Measurements from ENCODE around the gene WDR31. TPM values are rescaled to one million over a fixed set of nuclear protein-coding genes. Genes with fewer than 3 reads are reported as not detected.
A peak's percentile ranks its signal among the peaks of the same experiment; 100 is the strongest.

Gene WDR31
- total and polyA plus RNA-seq, 2 experiments from 2014 or later: 0.97 to 3.1 TPM

DNA sequence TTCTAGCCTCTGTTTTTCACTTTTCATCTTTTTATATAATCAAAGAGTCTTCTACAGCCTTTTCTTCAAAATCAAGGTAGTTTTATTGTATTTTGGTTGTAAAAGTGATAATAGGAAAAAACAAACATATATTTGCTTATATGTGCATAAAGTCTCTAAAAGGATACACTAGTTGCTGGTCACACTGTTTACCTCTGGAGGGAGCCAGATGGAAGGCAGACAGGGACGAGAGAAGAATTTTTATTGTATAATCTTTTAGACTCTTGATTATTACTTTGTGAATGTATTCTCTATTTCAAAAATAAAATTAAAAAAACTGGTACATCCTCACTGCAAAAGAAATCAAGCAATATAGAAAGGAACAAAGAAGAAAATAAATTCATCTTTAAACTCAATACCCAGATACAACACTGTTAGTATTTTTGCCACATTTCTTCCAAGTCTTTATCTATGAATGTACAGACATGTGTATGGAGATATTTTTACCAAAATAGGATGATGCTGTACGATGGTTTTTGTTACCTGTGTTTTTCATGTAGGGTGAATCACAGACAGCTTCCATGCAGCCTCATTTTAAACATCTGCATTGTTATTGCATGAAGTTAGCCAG lies 30.8 kb downstream of the WDR31 start:
- Histone ChIP-seq H3K9ac (no peak overlapping the region), H3K4me2 (ENCODE audit: unreplicated experiment) (no peak overlapping the region), H3K9me2 (ENCODE audit: insufficient read depth) (no peaks in the 10 kb centered on the region), H3K79me2 (ENCODE audit: insufficient read depth) (no peaks in the 10 kb centered on the region), H3K36me3 (ENCODE audit: low read depth) (no peaks in the 10 kb centered on the region), H3K27ac (no peak overlapping the region), H3K4me1 (ENCODE audit: insufficient read depth) (no peaks in the 10 kb centered on the region), H3K4me3 (no peak overlapping the region), H3K27me3 (replicated peaks; ENCODE audit: insufficient read depth) (no peaks in the 10 kb centered on the region), H4K20me1 (ENCODE audit: insufficient read depth) (no peaks in the 10 kb centered on the region), H3F3A (ENCODE audit: insufficient read depth) (0 out of 2 replicates have a peak, but pooled peaks cover 5% of the 10 kb centered on the region), H2AFZ (no peak overlapping the region), H3K9me3 (ENCODE audit: low read depth) (no peaks in the 10 kb centered on the region)
- in situ Hi-C loops (cut with MboI): no loop called here
- DNase-seq: peak; percentile 72
- WGBS, 2 experiments (ENCODE audit: low coverage in 1 of 2, low lambda C conversion rate in 2 of 2, missing lambda C conversion rate in 2 of 2): 2 to 3% methylated on average over 2 of the region's 2 CpGs
- TF ChIP-seq EZH2 (IDR thresholded peaks at IDR 0.05; ENCODE audit: insufficient read depth, poor library complexity, severe bottlenecking) (no peak), EZH2phosphoT487 (IDR thresholded peaks at IDR 0.05; ENCODE audit: insufficient read depth, low read depth) (no peak)

DNA sequence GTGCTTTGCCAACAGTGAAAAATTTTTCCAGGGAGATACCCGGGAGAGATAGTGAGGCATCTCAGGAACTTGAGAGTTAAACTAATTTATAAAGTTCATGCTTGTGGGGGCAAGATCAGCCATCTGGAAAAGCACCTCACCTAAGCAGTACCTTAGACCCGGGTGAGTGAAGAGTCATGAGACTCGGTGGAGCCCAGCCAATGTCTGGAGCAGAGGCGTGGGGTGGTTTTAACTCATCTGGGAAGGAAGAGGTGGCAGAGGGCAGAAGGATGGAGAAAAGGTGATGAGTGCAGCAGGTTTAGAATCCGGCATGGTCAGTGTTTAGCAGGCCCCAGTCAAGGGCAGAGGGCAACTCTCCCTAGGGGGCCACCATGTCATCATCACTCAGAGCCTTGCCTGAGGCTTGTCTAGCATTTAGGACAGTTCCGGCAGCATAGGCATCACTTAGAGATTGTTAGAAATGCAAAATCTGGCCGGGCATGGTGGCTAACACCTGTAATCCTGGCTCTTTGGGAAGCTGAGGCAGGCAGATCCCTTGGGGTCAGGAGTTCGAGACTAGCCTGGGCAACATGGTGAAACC lies 32.6 kb downstream of the WDR31 start:
- Histone ChIP-seq H3F3A (ENCODE audit: insufficient read depth) (0 out of 2 replicates have a peak, but pooled peaks cover 5% of the 10 kb centered on the region), H3K27ac (no peak overlapping the region), H2AFZ (no peak overlapping the region), H3K4me2 (ENCODE audit: unreplicated experiment) (no peak overlapping the region), H3K79me2 (ENCODE audit: insufficient read depth) (no peaks in the 10 kb centered on the region), H3K36me3 (ENCODE audit: low read depth) (no peaks in the 10 kb centered on the region), H3K27me3 (replicated peaks; ENCODE audit: insufficient read depth) (no peaks in the 10 kb centered on the region), H3K4me1 (ENCODE audit: insufficient read depth) (no peaks in the 10 kb centered on the region), H4K20me1 (ENCODE audit: insufficient read depth) (no peaks in the 10 kb centered on the region), H3K9me3 (ENCODE audit: low read depth) (no peaks in the 10 kb centered on the region), H3K9ac (no peak overlapping the region), H3K4me3 (no peak overlapping the region), H3K9me2 (ENCODE audit: insufficient read depth) (no peaks in the 10 kb centered on the region)
- 43 to 45% methylated on average over 8 of the region's 8 CpGs for WGBS, 2 experiments (ENCODE audit: low coverage in 1 of 2, low lambda C conversion rate in 2 of 2, missing lambda C conversion rate in 2 of 2)
- no peak for TF ChIP-seq EZH2phosphoT487 (IDR thresholded peaks at IDR 0.05; ENCODE audit: insufficient read depth, low read depth)
- no peak for TF ChIP-seq EZH2 (IDR thresholded peaks at IDR 0.05; ENCODE audit: insufficient read depth, poor library complexity, severe bottlenecking)
- no peak for DNase-seq
- in situ Hi-C loops (cut with MboI): no loop called here

DNA sequence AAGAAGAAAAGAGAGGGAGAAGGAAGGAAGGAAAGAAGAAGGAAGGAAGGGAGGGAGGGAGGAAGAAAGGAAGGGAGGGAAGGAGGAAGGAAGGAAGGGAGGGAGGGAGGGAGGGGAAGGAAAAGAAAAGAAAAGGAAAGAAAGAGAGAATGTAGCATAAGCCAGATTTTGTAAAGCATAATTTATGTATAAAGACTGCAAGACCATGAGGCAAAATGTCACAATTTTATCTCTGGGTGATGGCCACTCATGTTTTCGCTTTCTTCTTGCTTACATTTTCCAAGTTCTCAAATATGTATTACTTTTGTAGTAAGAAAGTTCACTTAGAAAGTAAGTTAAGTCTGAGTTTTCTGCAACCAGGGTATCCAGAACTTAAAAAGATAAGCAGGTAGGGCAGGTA lies 33.5 kb downstream of the WDR31 start:
- Histone ChIP-seq H2AFZ (no peak overlapping the region), H3K36me3 (ENCODE audit: low read depth) (no peaks in the 10 kb centered on the region), H3K4me1 (ENCODE audit: insufficient read depth) (no peaks in the 10 kb centered on the region), H3K27ac (no peak overlapping the region), H3K4me3 (no peak overlapping the region), H3F3A (ENCODE audit: insufficient read depth) (0 out of 2 replicates have a peak, but pooled peaks cover 5% of the 10 kb centered on the region), H3K79me2 (ENCODE audit: insufficient read depth) (no peaks in the 10 kb centered on the region), H3K9me2 (ENCODE audit: insufficient read depth) (no peaks in the 10 kb centered on the region), H3K27me3 (replicated peaks; ENCODE audit: insufficient read depth) (no peaks in the 10 kb centered on the region), H4K20me1 (ENCODE audit: insufficient read depth) (no peaks in the 10 kb centered on the region), H3K4me2 (ENCODE audit: unreplicated experiment) (no peak overlapping the region), H3K9me3 (ENCODE audit: low read depth) (no peaks in the 10 kb centered on the region), H3K9ac (no peak overlapping the region)
- WGBS, 2 experiments (ENCODE audit: low coverage in 1 of 2, low lambda C conversion rate in 2 of 2, missing lambda C conversion rate in 2 of 2): 87 to 100% methylated on average over 1 of the region's 1 CpG
- TF ChIP-seq EZH2 (IDR thresholded peaks at IDR 0.05; ENCODE audit: insufficient read depth, poor library complexity, severe bottlenecking) (no peak), EZH2phosphoT487 (IDR thresholded peaks at IDR 0.05; ENCODE audit: insufficient read depth, low read depth) (no peak)
- in situ Hi-C loops (cut with MboI): no loop called here
- no peak for DNase-seq

DNA sequence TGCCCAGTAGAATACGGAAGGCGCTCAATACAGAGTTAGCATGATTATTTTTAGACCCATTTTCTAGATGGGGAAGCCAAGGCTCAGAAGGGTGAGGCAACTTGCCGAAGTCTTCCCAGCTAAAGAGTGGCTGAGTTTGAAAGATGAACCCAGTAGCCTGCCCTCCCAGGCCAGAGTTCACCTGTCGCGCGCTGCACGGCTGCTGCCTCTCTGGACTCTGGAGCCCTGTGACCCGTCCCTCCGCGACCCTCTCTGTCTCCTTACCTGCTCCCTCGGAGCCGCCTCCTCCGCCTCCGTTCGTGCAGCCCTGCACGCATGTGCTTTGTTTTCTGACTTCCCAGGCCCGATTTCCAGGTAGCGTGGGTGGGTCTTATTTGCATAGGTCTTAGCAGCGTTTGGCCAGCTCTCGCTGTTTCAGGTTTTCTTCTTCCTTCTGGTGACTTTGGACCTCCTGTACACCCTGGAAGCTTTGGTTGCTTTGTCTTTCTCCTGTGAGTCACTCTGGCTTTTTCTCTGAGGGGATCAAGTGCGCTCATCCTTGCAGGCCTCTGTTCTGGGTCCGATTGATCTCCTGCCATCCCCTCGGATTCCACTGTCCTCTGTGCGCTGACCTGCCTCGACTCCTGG lies 37.2 kb downstream of the WDR31 start, which contains the start of gene RNF183:
TSS of gene RNF183 (minus strand) at position 585 of the 627 bp plus-strand sequence. CDS start 5,192 bp downstream, outside the sequence.
- H3F3A ChIP-seq (ENCODE audit: insufficient read depth): no peaks in the 10 kb centered on the region
- no peaks in the 10 kb centered on the region for H3K9me2 ChIP-seq (ENCODE audit: insufficient read depth)
- no peak for TF ChIP-seq EZH2phosphoT487 (IDR thresholded peaks at IDR 0.05; ENCODE audit: insufficient read depth, low read depth)
- no peak for TF ChIP-seq EZH2 (IDR thresholded peaks at IDR 0.05; ENCODE audit: insufficient read depth, poor library complexity, severe bottlenecking)
- H3K36me3 ChIP-seq (ENCODE audit: low read depth): no peaks in the 10 kb centered on the region
- H3K79me2 ChIP-seq (ENCODE audit: insufficient read depth): no peaks in the 10 kb centered on the region
- DNase-seq: no peak
- in situ Hi-C loops (cut with MboI): no loop called here
- H3K4me2 ChIP-seq (ENCODE audit: unreplicated experiment): no peak within 1 kb of the TSS
- H3K27me3 ChIP-seq (replicated peaks; ENCODE audit: insufficient read depth): no peaks in the 10 kb centered on the region
- H3K9ac ChIP-seq: no peak within 1 kb of the TSS
- no peaks in the 10 kb centered on the region for H3K4me1 ChIP-seq (ENCODE audit: insufficient read depth)
- H4K20me1 ChIP-seq (ENCODE audit: insufficient read depth): no peaks in the 10 kb centered on the region
- H3K9me3 ChIP-seq (ENCODE audit: low read depth): no peaks in the 10 kb centered on the region
- 79 to 84% methylated on average over 25 of the region's 25 CpGs for WGBS, 2 experiments (ENCODE audit: low coverage in 1 of 2, low lambda C conversion rate in 2 of 2, missing lambda C conversion rate in 2 of 2)
- H3K27ac ChIP-seq: no peak within 1 kb of the TSS
- no peak within 1 kb of the TSS for H3K4me3 ChIP-seq
- H2AFZ ChIP-seq: no peak within 1 kb of the TSS
